ENCODE results near the gene MBNL1.

- TF ChIP-seq CTCF (IDR thresholded peaks at IDR 0.05): no peak
- no peak for TF ChIP-seq POLR2A (IDR thresholded peaks at IDR 0.05)
Measured at GRCh38 chr3:152321955-152322377, 53.2 kb downstream of the MBNL1 start.
